Globus pallidus (tissue), 1 donor: ENCODE measurements around the gene ANKFN1.

Source experiments
- DNase-seq: peaks from one replicate; pipeline ENCODE4 v3.0.0-alpha.2; 2015; ENCODE audit warnings: low spot score

ANKFN1 gene

DNA sequence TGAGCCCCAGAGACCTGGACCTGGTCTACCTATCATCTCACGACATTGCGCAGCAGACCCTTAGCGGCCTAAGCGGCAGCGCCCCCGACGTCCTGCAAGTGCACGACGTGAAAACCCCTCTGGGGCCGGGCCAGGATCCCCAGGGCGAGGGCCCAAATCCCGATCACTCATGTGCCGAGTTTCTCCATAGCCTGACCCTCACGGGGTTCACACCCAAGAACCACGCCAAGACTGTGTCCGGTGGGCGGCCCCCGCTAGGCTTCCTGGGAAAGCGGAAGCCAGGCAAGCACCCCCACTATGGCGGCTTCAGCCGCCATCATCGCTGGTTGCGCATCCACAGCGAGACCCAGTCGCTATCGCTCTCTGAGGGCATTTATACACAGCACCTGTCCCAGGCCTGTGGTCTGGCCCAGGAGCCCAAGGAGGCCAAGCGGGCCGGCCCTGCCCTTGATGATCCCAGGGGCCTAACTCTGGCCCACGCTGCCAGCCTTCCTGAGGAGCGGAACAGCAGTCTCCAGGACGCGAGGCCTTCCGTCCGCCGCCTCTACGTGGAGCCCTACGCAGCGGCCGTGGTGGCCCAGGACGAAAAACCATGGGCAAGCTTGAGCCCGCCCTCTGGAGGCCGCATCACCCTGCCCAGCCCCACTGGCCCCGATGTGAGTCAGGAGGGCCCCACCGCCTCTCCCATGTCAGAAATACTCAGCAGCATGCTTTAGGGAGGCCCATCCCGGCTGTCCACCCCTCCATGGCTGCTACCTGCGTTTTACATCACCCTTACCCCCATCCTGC lies 357.5 kb downstream of the ANKFN1 start:
- DNase-seq, result no peak

DNA sequence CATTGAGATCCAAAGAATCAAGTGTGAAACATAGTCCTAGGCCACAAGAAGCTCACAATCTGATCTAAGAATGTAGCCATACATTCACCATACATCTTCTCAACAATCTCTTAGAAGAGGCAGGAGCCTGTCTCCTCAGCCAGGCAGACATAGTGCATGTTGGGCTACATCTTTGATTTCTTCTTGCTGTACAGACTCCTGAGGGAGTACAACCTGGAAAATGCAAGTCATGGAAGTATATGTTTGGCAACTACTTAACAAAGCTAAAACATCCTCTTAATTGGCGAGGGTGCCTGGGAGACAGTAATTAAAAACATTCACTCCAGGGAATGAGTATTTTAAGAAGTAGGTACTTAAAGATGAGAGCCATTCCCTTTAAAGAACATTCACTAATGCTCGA lies 361.0 kb downstream of the ANKFN1 start:
- no peak for DNase-seq

DNA sequence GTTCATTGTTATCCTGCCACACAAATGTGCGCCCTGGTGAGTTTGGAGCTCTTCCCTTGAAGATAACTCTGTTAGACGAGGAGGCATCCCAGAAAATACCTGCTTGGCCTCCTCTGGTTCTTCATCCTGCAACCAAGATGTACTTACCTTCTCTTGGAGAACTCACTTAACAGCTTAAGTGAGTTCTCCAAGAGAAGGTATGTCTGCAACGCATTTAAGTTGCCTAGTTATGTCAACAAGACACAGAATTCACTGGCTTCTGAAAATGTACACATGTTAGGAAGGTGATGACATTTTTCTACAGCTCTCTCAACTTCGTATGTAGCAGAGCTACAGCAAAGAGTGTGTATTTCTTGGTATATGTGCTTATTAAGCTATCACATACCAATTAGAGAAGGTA lies 361.6 kb downstream of the ANKFN1 start:
- no peak for DNase-seq

DNA sequence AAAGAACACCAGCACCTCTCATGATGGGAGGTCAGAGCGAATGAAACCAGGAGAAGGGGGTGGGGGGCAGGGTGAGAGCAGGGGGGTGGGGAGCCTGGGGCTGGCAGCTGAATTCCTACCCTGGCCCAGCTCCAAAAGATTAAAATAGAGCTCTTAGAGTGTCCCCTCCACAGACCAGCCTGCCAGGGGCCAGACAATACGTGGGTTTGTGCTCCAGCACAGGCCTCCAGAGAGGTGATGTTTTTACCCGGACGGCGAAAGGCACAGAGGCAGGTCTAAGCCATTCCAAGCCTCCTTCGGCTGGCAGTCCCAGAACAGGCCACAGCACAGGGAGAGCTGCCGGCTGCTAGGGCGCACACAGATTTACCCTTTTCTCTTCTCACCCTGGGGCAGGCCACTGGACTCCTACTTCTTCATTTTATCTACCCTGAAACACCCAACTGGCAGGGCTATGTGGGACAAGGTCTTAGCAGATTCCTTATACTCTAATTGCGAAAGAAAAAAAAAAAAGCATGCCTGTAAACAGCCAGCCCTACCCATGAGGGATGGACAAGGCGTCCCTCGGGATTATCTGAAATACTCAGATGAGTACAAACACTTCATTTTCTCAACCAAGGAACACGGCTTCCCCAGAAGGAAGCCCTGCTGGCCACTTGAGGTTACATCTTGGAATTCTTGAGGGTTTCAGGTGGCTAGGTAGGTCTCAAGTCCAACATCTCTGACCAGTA lies 368.3 kb downstream of the ANKFN1 start:
- DNase-seq, result no peak

DNA sequence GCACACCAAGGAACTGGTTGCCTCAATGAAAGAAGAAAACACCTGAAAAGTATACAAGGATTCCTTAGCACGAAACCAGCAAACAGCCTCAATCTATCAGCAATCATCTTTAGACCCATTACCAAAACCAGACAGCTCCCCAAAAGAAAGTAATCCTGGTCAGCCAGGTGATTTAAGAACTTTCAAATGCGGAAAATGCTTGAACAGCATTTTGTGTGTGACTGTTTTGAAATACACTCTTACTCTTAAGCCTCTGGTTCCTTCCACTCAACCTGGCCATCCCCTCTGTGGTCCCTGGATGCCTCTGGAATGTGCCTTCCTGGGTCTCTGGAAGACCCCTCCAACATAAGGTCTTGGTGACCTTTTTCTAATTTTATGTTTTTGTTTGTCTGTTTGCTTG lies 369.8 kb downstream of the ANKFN1 start:
- DNase-seq, result no peak

- DNase-seq, result no peak
Observed at GRCh38 chr17:56528696-56529095, 375.4 kb downstream of the ANKFN1 start.

DNA sequence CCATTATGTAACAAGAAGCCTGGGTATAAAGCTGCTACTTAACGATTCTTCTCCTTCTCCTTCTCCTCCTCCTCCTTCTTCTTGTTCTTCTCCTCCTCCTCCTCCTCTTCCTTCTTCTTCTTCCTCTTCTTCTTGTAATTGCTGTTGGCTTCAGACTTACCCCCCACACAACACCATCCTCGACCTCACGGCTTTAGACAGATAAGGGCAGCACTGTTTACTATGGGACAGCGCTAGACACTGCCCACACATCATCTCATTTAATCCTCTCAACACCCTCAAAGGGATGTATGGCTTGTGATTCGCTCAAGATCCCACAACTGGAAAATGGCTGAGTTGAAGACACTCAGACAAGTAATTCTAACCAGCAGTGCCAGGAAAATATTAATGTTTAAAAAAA lies 379.7 kb downstream of the ANKFN1 start:
- DNase-seq, result no peak

DNA sequence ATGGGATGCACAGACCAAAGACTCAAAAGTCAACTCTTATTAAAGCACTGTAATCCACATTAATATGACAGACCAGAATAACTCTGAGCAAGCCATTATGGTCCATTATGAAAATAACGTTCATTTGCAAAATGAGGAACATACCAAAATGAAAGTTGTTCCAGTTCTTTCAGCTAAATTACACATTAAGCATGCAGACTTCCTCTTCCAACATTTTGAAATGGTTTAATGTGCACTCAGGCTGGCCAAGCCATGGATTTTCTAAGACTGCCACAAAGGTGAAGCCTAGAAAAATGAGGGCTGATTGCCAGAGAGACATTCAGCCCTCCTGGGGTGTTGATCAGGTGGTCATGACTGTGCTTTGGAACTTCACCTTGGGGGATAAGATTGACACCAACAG lies 383.5 kb downstream of the ANKFN1 start:
- DNase-seq, result no peak

DNA sequence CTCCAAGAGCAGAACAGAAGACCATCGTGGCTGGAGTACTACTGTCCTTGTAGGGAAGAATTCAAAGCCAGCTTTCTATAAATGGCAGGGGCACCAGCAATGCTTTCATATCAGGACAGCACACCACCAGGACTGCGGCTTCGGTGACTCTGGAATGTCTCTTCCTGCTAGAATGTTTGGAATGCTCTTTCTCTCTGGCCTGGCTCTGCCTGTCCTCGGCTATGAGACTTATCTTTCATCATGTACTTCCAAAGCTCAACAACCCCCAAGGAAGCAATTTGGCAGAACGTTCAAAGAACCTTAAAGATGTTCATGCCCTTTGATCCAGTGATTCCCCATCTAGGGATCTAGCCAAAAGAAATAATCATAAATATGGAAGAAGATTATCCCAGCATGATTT lies 387.6 kb downstream of the ANKFN1 start:
- no peak for DNase-seq

- DNase-seq, result no peak
Observed at GRCh38 chr17:56543280-56543679, 390.0 kb downstream of the ANKFN1 start.

- DNase-seq, result no peak
Observed at GRCh38 chr17:56545106-56545505, 391.8 kb downstream of the ANKFN1 start.

GRCh38 chr17:56545930-56546329 lies 392.7 kb downstream of the ANKFN1 start:
- no peak for DNase-seq

- no peak for DNase-seq
Observed at GRCh38 chr17:56548661-56549060, 395.4 kb downstream of the ANKFN1 start.

DNA sequence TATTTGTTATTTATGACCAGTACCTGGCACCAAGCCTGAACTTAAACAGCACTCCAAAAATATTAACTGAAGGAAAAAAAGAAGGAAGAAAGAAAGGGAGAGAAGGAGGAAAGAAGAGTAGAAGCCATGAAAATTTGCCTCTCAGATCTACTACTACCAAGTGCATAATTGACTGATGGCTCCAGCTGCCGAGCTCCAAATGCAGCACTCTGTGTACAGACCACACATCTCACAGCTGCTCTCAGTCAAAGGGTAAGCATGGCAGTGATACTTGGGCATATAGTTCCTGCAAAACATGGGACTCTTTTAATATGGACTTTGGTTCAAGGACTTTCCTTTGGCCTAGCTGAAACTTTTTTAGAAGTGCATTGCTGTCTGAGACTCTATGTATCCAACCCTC lies 396.2 kb downstream of the ANKFN1 start:
- DNase-seq, result no peak

DNA sequence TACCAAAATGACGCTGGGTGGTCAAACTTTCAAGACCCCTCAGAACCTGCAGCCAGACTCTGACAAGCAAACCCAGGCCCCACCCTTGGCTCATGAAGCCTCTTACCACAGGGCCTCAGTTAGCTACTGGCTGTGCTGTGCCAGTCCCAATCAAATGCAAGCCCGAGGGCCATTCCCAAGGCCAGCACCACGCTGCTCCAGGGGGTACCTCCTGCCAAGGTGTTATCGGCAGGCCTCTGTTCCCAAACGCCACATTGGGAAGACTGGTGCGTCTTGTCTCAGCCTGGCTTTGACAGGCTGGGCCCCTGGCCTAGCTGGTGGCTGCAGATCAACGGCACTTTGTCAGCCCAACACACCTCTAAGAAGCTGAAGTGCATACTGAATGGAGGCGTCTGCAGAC lies 404.4 kb downstream of the ANKFN1 start:
- DNase-seq, result no peak

DNA sequence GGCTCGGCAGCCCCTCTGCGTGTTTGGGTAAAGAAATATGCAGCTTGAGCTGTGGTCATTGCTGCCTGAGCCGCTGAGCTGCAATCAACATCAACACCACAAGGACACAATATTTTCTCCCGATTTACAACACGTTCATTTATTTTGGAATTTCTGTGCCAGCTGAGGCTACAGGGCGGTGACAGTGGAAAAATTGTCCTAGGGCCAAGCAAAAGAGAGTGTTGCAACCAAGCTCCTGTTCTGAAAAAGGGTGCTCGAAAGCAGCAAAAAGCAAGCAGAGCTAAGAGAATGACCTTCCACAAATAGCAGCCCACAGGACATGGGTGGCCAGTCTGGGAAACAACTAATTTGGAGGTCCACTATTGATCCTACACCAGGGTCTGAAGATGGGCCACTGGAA lies 404.8 kb downstream of the ANKFN1 start:
- no peak for DNase-seq
